ENCODE data around the gene GSTO1. TPM values are rescaled to one million over a fixed set of nuclear protein-coding genes. Genes with fewer than 3 reads are reported as not detected.
A peak's percentile ranks its signal among the peaks of the same experiment; 100 is the strongest.

The GSTO1 gene
- polyA plus RNA-seq, 3 donors from 2014 or later: 162 to 223 (median 166) TPM

GRCh38 chr10:104273286-104273685 lies 18.6 kb downstream of the GSTO1 start:
- H3K4me3 Mint-ChIP-seq: no peak overlapping the region
- H3K4me1 Mint-ChIP-seq: peaks cover 13 to 16% of the 10 kb centered on the region in 2 donors
- no peak overlapping the region for H3K27ac Mint-ChIP-seq
- no peaks in the 10 kb centered on the region for H3K9me3 Mint-ChIP-seq
- DNase-seq: no peak
- H3K36me3 Mint-ChIP-seq: peaks cover 0 to 2% (median 0%) of the 10 kb centered on the region in 3 donors
- peaks cover 8 to 16% (median 11%) of the 10 kb centered on the region in 3 donors for H3K27me3 Mint-ChIP-seq (ENCODE audit: low read depth in 3 of 3)

GRCh38 chr10:104273899-104274575 lies 19.3 kb downstream of the GSTO1 start:
- Mint-ChIP-seq H3K4me3 (no peak overlapping the region), H3K4me1 (peaks cover 8 to 9% of the 10 kb centered on the region in 2 donors), H3K27ac (no peak overlapping the region), H3K36me3 (no peaks in the 10 kb centered on the region), H3K27me3 (ENCODE audit: low read depth in 3 of 3) (peaks cover 6 to 9% (median 7%) of the 10 kb centered on the region in 3 donors), H3K9me3 (no peaks in the 10 kb centered on the region)
- DNase-seq: no peak

GRCh38 chr10:104274762-104275721 lies 20.4 kb downstream of the GSTO1 start:
- H3K36me3 Mint-ChIP-seq: no peaks in the 10 kb centered on the region
- H3K4me3 Mint-ChIP-seq: no peak overlapping the region
- DNase-seq: peak in 2 of 3 donors; percentile 25 to 30
- H3K27ac Mint-ChIP-seq: no peak overlapping the region
- no peaks in the 10 kb centered on the region for H3K9me3 Mint-ChIP-seq
- peaks cover 5 to 8% (median 6%) of the 10 kb centered on the region in 3 donors for H3K27me3 Mint-ChIP-seq (ENCODE audit: low read depth in 3 of 3)
- peaks cover 0 to 1% of the 10 kb centered on the region in 2 donors for H3K4me1 Mint-ChIP-seq

GRCh38 chr10:104276192-104276591 lies 21.5 kb downstream of the GSTO1 start:
- Mint-ChIP-seq H3K4me3 (no peak overlapping the region), H3K9me3 (no peaks in the 10 kb centered on the region), H3K27me3 (ENCODE audit: low read depth in 3 of 3) (peaks cover 5 to 8% (median 7%) of the 10 kb centered on the region in 3 donors), H3K27ac (no peak overlapping the region), H3K4me1 (peaks cover 0 to 1% of the 10 kb centered on the region in 2 donors), H3K36me3 (no peaks in the 10 kb centered on the region)
- no peak for DNase-seq

GRCh38 chr10:104277785-104278184 lies 23.1 kb downstream of the GSTO1 start:
- DNase-seq: no peak
- Mint-ChIP-seq H3K4me3 (no peak overlapping the region), H3K9me3 (no peaks in the 10 kb centered on the region), H3K4me1 (peaks cover 0 to 1% of the 10 kb centered on the region in 2 donors), H3K27me3 (ENCODE audit: low read depth in 3 of 3) (peaks cover 5 to 8% (median 7%) of the 10 kb centered on the region in 3 donors), H3K36me3 (no peaks in the 10 kb centered on the region), H3K27ac (no peak overlapping the region)

GRCh38 chr10:104279550-104280259 lies 25.0 kb downstream of the GSTO1 start:
- H3K4me1 Mint-ChIP-seq: peaks cover 0 to 1% of the 10 kb centered on the region in 2 donors
- H3K27me3 Mint-ChIP-seq (ENCODE audit: low read depth in 3 of 3): peaks cover 5 to 7% (median 5%) of the 10 kb centered on the region in 3 donors
- no peak overlapping the region for H3K27ac Mint-ChIP-seq
- no peak for DNase-seq
- no peaks in the 10 kb centered on the region for H3K9me3 Mint-ChIP-seq
- no peaks in the 10 kb centered on the region for H3K36me3 Mint-ChIP-seq
- no peak overlapping the region for H3K4me3 Mint-ChIP-seq

- no peak overlapping the region for H3K4me3 Mint-ChIP-seq
- no peaks in the 10 kb centered on the region for H3K9me3 Mint-ChIP-seq
- H3K27ac Mint-ChIP-seq: no peak overlapping the region
- H3K36me3 Mint-ChIP-seq: no peaks in the 10 kb centered on the region
- H3K27me3 Mint-ChIP-seq (ENCODE audit: low read depth in 3 of 3): peaks cover 2 to 8% (median 3%) of the 10 kb centered on the region in 3 donors
- H3K4me1 Mint-ChIP-seq: no peaks in the 10 kb centered on the region
- no peak for DNase-seq
These were observed 27.0 kb downstream of the GSTO1 start for GRCh38 chr10:104281694-104282093.

- Mint-ChIP-seq H3K4me1 (no peaks in the 10 kb centered on the region), H3K27ac (no peak overlapping the region), H3K9me3 (no peaks in the 10 kb centered on the region), H3K36me3 (no peaks in the 10 kb centered on the region), H3K27me3 (ENCODE audit: low read depth in 3 of 3) (peaks cover 0 to 12% (median under 1%) of the 10 kb centered on the region in 3 donors), H3K4me3 (no peak overlapping the region)
- no peak for DNase-seq
These were observed 30.2 kb downstream of the GSTO1 start for GRCh38 chr10:104284846-104285245.

- DNase-seq: no peak
- H3K4me1 Mint-ChIP-seq: peaks cover 6 to 9% of the 10 kb centered on the region in 2 donors
- no peaks in the 10 kb centered on the region for H3K9me3 Mint-ChIP-seq
- H3K27me3 Mint-ChIP-seq (ENCODE audit: low read depth in 3 of 3): peaks cover 0 to 15% (median 7%) of the 10 kb centered on the region in 3 donors
- peaks cover 0 to 3% (median 0%) of the 10 kb centered on the region in 3 donors for H3K36me3 Mint-ChIP-seq
- H3K27ac Mint-ChIP-seq: no peak overlapping the region
- no peak overlapping the region for H3K4me3 Mint-ChIP-seq
These were observed 32.2 kb downstream of the GSTO1 start for GRCh38 chr10:104286939-104287338.

- no peak overlapping the region for H3K4me3 Mint-ChIP-seq
- no peak for DNase-seq
- H3K27ac Mint-ChIP-seq: no peak overlapping the region
- H3K36me3 Mint-ChIP-seq: peaks cover 0 to 3% (median 0%) of the 10 kb centered on the region in 3 donors
- peaks cover 0 to 16% (median 7%) of the 10 kb centered on the region in 3 donors for H3K27me3 Mint-ChIP-seq (ENCODE audit: low read depth in 3 of 3)
- H3K4me1 Mint-ChIP-seq: peaks cover 6 to 9% of the 10 kb centered on the region in 2 donors
- H3K9me3 Mint-ChIP-seq: no peaks in the 10 kb centered on the region
These were observed 33.7 kb downstream of the GSTO1 start for GRCh38 chr10:104288355-104288754.

- H3K27me3 Mint-ChIP-seq (ENCODE audit: low read depth in 3 of 3): peaks cover 0 to 14% (median 7%) of the 10 kb centered on the region in 3 donors
- H3K9me3 Mint-ChIP-seq: no peaks in the 10 kb centered on the region
- peak overlapping the region in 1 of 5 donors; percentile 56 for H3K4me3 Mint-ChIP-seq
- H3K27ac Mint-ChIP-seq: peak overlapping the region in 1 of 6 donors; percentile 36
- peak; percentile 82 to 87 (median 85) for DNase-seq
- H3K4me1 Mint-ChIP-seq: peaks cover 6 to 9% of the 10 kb centered on the region in 2 donors
- H3K36me3 Mint-ChIP-seq: peaks cover 0 to 3% (median 0%) of the 10 kb centered on the region in 3 donors
These were observed 36.8 kb downstream of the GSTO1 start for GRCh38 chr10:104291439-104291951.

- Mint-ChIP-seq H3K36me3 (peaks cover 0 to 3% (median 0%) of the 10 kb centered on the region in 3 donors), H3K27me3 (ENCODE audit: low read depth in 3 of 3) (peaks cover 0 to 11% (median 9%) of the 10 kb centered on the region in 3 donors), H3K4me1 (peaks cover 10 to 18% of the 10 kb centered on the region in 2 donors), H3K27ac (peak overlapping the region in 1 of 6 donors; percentile 14), H3K9me3 (no peaks in the 10 kb centered on the region), H3K4me3 (no peak overlapping the region)
- no peak for DNase-seq
These were observed 38.3 kb downstream of the GSTO1 start for GRCh38 chr10:104293011-104293410.

GRCh38 chr10:104293781-104294321 lies 39.2 kb downstream of the GSTO1 start:
- no peak overlapping the region for H3K27ac Mint-ChIP-seq
- peaks cover 10 to 20% of the 10 kb centered on the region in 2 donors for H3K4me1 Mint-ChIP-seq
- peaks cover 0 to 3% (median 0%) of the 10 kb centered on the region in 3 donors for H3K36me3 Mint-ChIP-seq
- peaks cover 0 to 11% (median 9%) of the 10 kb centered on the region in 3 donors for H3K27me3 Mint-ChIP-seq (ENCODE audit: low read depth in 3 of 3)
- DNase-seq: no peak
- no peak overlapping the region for H3K4me3 Mint-ChIP-seq
- no peaks in the 10 kb centered on the region for H3K9me3 Mint-ChIP-seq
